Measurements from ENCODE around the gene LRMDA.

LRMDA gene

DNA sequence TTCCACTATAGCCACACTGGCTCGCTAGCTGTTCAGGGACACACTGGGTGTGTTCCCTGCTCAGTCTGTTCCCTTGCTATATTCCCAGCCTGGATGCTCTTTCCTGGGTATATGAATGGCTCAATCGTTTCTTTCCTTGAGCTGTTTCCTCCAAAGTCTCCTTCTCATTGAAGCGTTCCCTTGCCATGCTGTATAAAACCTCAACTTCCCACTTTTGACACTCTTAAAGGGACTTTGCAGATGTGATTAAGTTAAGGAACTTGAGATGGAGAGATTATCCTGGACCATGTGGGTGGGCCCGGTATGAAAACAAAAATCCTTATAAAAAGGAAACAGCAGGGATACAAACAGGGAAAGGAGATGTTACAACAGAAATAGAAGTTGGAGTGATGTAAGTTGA, 973.1 kb downstream of the LRMDA start:
- TF ChIP-seq, protein P1, sequence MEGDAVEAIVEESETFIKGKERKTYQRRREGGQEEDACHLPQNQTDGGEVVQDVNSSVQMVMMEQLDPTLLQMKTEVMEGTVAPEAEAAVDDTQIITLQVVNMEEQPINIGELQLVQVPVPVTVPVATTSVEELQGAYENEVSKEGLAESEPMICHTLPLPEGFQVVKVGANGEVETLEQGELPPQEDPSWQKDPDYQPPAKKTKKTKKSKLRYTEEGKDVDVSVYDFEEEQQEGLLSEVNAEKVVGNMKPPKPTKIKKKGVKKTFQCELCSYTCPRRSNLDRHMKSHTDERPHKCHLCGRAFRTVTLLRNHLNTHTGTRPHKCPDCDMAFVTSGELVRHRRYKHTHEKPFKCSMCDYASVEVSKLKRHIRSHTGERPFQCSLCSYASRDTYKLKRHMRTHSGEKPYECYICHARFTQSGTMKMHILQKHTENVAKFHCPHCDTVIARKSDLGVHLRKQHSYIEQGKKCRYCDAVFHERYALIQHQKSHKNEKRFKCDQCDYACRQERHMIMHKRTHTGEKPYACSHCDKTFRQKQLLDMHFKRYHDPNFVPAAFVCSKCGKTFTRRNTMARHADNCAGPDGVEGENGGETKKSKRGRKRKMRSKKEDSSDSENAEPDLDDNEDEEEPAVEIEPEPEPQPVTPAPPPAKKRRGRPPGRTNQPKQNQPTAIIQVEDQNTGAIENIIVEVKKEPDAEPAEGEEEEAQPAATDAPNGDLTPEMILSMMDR (IDR thresholded peaks at IDR 0.05; ENCODE audit: unreplicated experiment in 3 of 3): no peak
- Mint-ChIP-seq H3K36me3 (ENCODE audit: low read depth) (peaks cover 17% of the 10 kb centered on the region), H3K9me3 (peaks cover 16% of the 10 kb centered on the region), H3K27ac (peak overlapping the region in 1 of 3 experiments; percentile 18), H3K27me3 (ENCODE audit: low read depth) (no peaks in the 10 kb centered on the region), H3K4me1 (peaks cover 41% of the 10 kb centered on the region), H3K4me3 (no peak overlapping the region)

DNA sequence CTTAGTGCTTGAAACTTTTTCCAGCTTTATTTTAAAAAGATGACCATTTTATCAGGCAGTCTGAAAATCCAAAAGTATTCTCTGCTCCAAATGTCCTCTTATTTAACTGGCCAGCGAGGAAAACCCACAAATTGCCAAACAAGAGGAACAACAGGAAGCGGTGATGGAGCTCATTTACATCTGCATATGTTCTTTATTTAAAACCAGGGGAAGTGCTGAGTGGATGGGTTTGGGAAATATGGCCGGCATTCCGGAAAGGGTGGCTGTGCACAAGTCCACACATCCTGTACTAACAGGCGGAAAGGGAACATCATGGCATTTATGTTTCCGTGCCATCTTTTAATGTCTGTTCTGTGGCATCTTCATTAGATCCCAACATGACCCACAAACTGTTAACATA, 974.5 kb downstream of the LRMDA start:
- H3K4me1 Mint-ChIP-seq: peaks cover 33% of the 10 kb centered on the region
- no peak overlapping the region for H3K4me3 Mint-ChIP-seq
- no peaks in the 10 kb centered on the region for H3K27me3 Mint-ChIP-seq (ENCODE audit: low read depth)
- H3K9me3 Mint-ChIP-seq: peaks cover 13% of the 10 kb centered on the region
- TF ChIP-seq, protein P1 (IDR thresholded peaks at IDR 0.05; ENCODE audit: unreplicated experiment in 3 of 3): no peak
- H3K36me3 Mint-ChIP-seq (ENCODE audit: low read depth): peaks cover 17% of the 10 kb centered on the region
- peak overlapping the region; percentile 70 to 96 (median 92) for H3K27ac Mint-ChIP-seq

DNA sequence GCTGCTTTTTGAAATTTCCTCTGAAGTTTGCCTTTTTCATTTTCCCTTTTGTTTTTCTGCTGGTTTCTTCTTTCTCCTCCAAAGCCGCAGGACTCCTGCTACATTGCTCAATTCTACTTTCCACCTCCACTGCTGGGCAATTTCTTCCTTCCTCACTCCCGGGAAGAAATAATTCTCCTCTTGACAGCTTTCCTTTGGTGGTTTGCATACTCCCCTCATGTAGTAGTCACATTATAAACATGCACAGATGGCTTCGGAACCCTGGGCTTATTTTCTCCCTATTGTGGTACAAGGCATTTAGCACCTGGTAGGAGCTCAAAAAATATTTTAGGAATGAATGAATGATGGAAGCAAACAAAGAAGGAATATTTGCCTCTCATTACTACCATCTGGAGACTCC, 977.2 kb downstream of the LRMDA start:
- Mint-ChIP-seq H3K4me1 (peaks cover 33% of the 10 kb centered on the region), H3K27ac (peak overlapping the region; percentile 22 to 58 (median 23)), H3K9me3 (peaks cover 14% of the 10 kb centered on the region), H3K4me3 (no peak overlapping the region), H3K36me3 (ENCODE audit: low read depth) (peaks cover 17% of the 10 kb centered on the region), H3K27me3 (ENCODE audit: low read depth) (no peaks in the 10 kb centered on the region)
- TF ChIP-seq, protein P1 (IDR thresholded peaks at IDR 0.05; ENCODE audit: unreplicated experiment in 3 of 3): no peak

DNA sequence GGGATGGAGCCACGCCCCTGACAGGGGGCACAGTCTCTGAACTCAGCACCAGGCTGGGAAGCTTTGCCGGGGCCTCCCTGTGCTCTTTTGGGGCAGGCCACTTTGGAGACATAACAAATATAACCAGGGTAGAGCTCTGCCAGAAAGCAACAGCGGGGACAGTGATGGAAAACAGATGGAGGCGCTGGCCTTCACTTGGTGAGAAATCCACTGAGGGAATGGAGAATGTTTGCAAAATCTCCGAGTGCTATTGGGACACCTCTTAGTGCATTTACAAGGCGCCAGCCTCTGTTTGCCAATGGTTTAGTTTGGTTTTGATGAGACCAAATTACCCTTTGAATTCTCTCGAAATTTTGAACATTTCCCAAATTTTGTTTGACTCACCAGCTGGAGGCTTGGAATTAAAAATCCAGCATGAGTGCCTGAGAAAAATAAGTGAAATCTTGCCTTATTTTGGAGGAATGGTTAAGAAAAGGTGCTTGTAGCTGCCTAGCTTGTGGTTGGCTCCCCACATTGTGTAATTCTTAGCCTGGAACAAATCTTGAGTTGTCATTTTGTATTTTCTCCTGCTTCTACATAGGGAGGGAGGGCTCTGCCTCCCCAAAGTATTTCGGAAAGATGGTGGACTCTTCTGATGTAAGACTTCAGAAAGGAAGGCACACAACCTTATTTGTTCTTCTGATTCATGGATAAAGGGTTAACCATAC, 980.5 kb downstream of the LRMDA start:
- H3K4me1 Mint-ChIP-seq: peaks cover 18% of the 10 kb centered on the region

DNA sequence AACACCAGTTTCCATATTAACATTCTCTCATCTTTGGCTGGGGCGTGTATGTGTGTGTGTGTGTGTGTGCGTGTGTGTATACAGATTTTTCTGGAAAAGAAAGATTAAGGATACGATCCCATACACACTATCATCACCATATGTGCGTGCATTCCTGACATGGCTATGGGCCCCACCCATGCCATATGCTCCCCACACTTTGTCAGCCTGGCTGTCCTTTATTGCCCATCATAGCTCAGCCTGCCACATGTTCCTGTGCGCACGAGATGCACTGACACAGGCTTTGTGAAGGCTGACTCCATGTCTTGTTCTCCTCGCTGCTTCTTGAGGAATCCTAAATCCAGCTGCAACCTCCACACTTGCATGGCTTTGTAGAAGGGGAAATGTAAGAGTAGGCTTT, 984.1 kb downstream of the LRMDA start:
- H3K27me3 Mint-ChIP-seq (ENCODE audit: low read depth): peaks cover 4% of the 10 kb centered on the region
- H3K27ac Mint-ChIP-seq: no peak overlapping the region
- no peak overlapping the region for H3K4me3 Mint-ChIP-seq
- TF ChIP-seq, protein P1 (IDR thresholded peaks at IDR 0.05; ENCODE audit: unreplicated experiment in 3 of 3): no peak
- no peaks in the 10 kb centered on the region for H3K36me3 Mint-ChIP-seq (ENCODE audit: low read depth)
- H3K4me1 Mint-ChIP-seq: no peaks in the 10 kb centered on the region
- H3K9me3 Mint-ChIP-seq: peaks cover 15% of the 10 kb centered on the region

More for the DNA sequence above, 980.5 kb downstream of the LRMDA start:
- Mint-ChIP-seq H3K36me3 (ENCODE audit: low read depth) (no peaks in the 10 kb centered on the region), H3K27me3 (ENCODE audit: low read depth) (peaks cover 4% of the 10 kb centered on the region), H3K4me3 (no peak overlapping the region), H3K9me3 (peaks cover 9% of the 10 kb centered on the region), H3K27ac (no peak overlapping the region)
- TF ChIP-seq, protein P1 (IDR thresholded peaks at IDR 0.05; ENCODE audit: unreplicated experiment in 3 of 3): no peak

DNA sequence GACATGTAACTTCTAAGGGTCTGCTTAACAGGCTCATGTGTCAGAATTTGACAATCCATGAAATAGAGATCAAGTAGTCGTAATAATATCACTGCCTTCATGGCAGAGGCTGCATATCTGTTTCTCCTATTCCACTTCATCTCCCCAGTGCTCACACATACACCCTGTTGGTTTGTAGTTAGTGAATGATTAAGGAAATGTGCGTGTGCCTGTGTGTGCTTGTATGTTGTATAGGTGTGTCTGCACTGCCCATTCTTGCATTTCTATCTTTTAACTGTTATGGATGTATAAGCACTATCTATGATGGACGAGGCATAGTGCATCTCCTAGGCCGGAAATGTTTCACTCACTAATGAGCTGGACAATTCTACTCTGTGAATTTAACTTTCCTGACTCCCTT, 985.2 kb downstream of the LRMDA start:
- Mint-ChIP-seq H3K27ac (no peak overlapping the region), H3K9me3 (peaks cover 15% of the 10 kb centered on the region), H3K4me3 (no peak overlapping the region), H3K4me1 (no peaks in the 10 kb centered on the region), H3K27me3 (ENCODE audit: low read depth) (peaks cover 4% of the 10 kb centered on the region), H3K36me3 (ENCODE audit: low read depth) (no peaks in the 10 kb centered on the region)
- TF ChIP-seq, protein P1 (IDR thresholded peaks at IDR 0.05; ENCODE audit: unreplicated experiment in 3 of 3): no peak
